GM19238 (cell line): ENCODE results near the gene RFLNA.

Experiments used
- DNase-seq: peaks from one replicate; pipeline ENCODE4 v3.0.0; 2011; ENCODE audit warnings: low spot score; ENCODE audit not compliant: insufficient read length

RFLNA gene

GRCh38 chr12:124336742-124337520, 42.0 kb downstream of the RFLNA start:
- DNase-seq = no peak

- DNase-seq = no peak
Measured at GRCh38 chr12:124337622-124338021, 42.7 kb downstream of the RFLNA start.

GRCh38 chr12:124338448-124338847, 43.6 kb downstream of the RFLNA start:
- DNase-seq = no peak

- DNase-seq = no peak
Measured at GRCh38 chr12:124338876-124339603, 44.1 kb downstream of the RFLNA start.

- DNase-seq = no peak
Measured at GRCh38 chr12:124340080-124340900, 45.4 kb downstream of the RFLNA start.

- DNase-seq = no peak
Measured at GRCh38 chr12:124341645-124342069, 46.8 kb downstream of the RFLNA start.

- DNase-seq = no peak
Measured at GRCh38 chr12:124344022-124344421, 49.1 kb downstream of the RFLNA start.

GRCh38 chr12:124344526-124344925, 49.6 kb downstream of the RFLNA start:
- no peak for DNase-seq

GRCh38 chr12:124345795-124346194, 50.9 kb downstream of the RFLNA start:
- DNase-seq = no peak

GRCh38 chr12:124346425-124347168, 51.7 kb downstream of the RFLNA start:
- DNase-seq = no peak

GRCh38 chr12:124347335-124347734, 52.4 kb downstream of the RFLNA start:
- DNase-seq = no peak

GRCh38 chr12:124347805-124348658, 53.1 kb downstream of the RFLNA start:
- no peak for DNase-seq

- DNase-seq = no peak
Measured at GRCh38 chr12:124348659-124349380, 53.9 kb downstream of the RFLNA start.

GRCh38 chr12:124350491-124350890, 55.6 kb downstream of the RFLNA start:
- no peak for DNase-seq

- DNase-seq = no peak
Measured at GRCh38 chr12:124351422-124351821, 56.5 kb downstream of the RFLNA start.

GRCh38 chr12:124352257-124352656, 57.4 kb downstream of the RFLNA start:
- no peak for DNase-seq

GRCh38 chr12:124352839-124353238, 57.9 kb downstream of the RFLNA start:
- DNase-seq = no peak

- no peak for DNase-seq
Measured at GRCh38 chr12:124354400-124354799, 59.5 kb downstream of the RFLNA start.

- no peak for DNase-seq
Measured at GRCh38 chr12:124356221-124356620, 61.3 kb downstream of the RFLNA start.

GRCh38 chr12:124357616-124358015, 62.7 kb downstream of the RFLNA start:
- no peak for DNase-seq
